ENCODE measurements around the gene RTN4R.

DNA sequence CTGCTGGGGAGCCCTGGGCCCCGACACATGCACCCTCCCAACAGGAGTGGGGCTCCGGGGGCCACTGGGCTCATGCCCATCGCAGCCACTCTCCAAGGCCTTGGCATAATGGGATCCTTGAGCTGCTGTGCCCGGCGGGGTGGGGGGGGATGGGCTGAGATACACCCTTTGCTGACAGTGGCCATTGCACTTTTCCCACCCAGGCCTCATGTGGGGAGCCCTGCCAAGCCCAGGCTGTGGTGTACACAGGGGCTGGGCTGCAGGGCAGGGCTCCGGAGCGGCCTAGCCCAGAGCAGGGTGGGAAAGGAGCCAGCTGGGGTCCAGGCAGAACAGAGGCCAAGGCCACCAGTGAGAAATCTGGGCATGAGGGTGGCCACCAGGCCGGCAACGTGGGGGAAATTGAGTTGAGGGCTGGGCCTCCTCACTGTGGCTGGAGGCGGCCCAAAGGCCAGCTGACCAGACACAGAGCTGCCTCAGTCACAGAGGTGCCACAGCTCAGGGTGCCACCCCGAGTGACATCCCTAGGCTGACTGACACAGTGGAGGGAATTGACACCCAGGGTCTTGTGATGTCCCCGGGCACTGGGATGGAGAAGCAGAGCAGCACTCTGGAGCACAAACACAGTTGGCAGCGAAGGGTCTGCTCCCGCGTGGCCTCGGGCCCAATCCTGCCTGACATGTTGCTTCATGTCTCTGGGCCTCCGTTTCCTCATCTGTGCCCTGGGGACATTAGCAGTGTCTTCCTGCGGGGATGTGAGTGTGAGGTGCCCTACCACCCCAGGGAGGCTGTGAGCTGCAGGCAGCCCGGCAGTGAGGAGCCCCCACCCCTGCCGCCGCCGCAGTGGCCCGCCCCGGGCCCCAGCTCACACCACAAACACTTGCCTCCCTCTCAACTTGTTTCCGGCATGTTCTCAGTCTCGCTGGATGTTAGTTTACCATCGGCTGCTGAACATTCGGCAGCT, 30.4 kb downstream of the RTN4R start:
- TF ChIP-seq, protein P1, sequence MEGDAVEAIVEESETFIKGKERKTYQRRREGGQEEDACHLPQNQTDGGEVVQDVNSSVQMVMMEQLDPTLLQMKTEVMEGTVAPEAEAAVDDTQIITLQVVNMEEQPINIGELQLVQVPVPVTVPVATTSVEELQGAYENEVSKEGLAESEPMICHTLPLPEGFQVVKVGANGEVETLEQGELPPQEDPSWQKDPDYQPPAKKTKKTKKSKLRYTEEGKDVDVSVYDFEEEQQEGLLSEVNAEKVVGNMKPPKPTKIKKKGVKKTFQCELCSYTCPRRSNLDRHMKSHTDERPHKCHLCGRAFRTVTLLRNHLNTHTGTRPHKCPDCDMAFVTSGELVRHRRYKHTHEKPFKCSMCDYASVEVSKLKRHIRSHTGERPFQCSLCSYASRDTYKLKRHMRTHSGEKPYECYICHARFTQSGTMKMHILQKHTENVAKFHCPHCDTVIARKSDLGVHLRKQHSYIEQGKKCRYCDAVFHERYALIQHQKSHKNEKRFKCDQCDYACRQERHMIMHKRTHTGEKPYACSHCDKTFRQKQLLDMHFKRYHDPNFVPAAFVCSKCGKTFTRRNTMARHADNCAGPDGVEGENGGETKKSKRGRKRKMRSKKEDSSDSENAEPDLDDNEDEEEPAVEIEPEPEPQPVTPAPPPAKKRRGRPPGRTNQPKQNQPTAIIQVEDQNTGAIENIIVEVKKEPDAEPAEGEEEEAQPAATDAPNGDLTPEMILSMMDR (IDR thresholded peaks at IDR 0.05) = no peak
- TF ChIP-seq POLR2AphosphoS5 (IDR thresholded peaks at IDR 0.05) (no peak), POLR2A (IDR thresholded peaks at IDR 0.05) (no peak)
